RWPE2 (cell line): ENCODE measurements around the gene TBP.
A peak's percentile ranks its signal among the peaks of the same experiment; 100 is the strongest.

Experiments
- ATAC-seq: fragments of 200-7000 bp; cut with Tn5 transposase; 3 replicates; pipeline ENCODE4 v1.9.1; 2021; ENCODE audit warnings: low read depth
- DNase-seq: peaks from one replicate; pipeline ENCODE4 v3.0.0-alpha.2; 2020; ENCODE audit warnings: low spot score
- H3K27ac ChIP-seq: fragments of 450-650 bp; 2 replicates; pipeline ENCODE4 v1.5.1; 2017; ENCODE audit warnings: mild to moderate bottlenecking; ENCODE audit not compliant: poor library complexity, severe bottlenecking
- H3K27me3 ChIP-seq: fragments of 250-450 bp; sonication (Bioruptor Pico); 2 replicates; pipeline ENCODE4 v1.5.1; 2021; ENCODE audit warnings: mild to moderate bottlenecking, moderate library complexity; ENCODE audit not compliant: insufficient read depth, poor library complexity, severe bottlenecking
- H3K36me3 ChIP-seq: fragments of 250-450 bp; sonication (Bioruptor Pico); 2 replicates; pipeline ENCODE4 v1.5.1; 2020; ENCODE audit warnings: low read depth, mild to moderate bottlenecking, moderate library complexity
- H3K4me1 ChIP-seq: fragments of 250-450 bp; sonication (Bioruptor Pico); 2 replicates; pipeline ENCODE4 v1.5.1; 2021; ENCODE audit warnings: mild to moderate bottlenecking, moderate library complexity; ENCODE audit not compliant: insufficient read depth, poor library complexity, severe bottlenecking
- H3K4me3 ChIP-seq: fragments of 250-450 bp; sonication (Bioruptor Pico); 2 replicates; pipeline ENCODE4 v1.5.1; 2021; ENCODE audit warnings: mild to moderate bottlenecking, moderate library complexity; ENCODE audit not compliant: severe bottlenecking
- H3K9me3 ChIP-seq: fragments of 250-450 bp; sonication (Bioruptor Pico); 2 replicates; pipeline ENCODE4 v1.5.1; 2021; ENCODE audit warnings: mild to moderate bottlenecking, moderate library complexity; ENCODE audit not compliant: severe bottlenecking
- TF ChIP-seq, protein P1 (sequence below): fragments of 450-650 bp; IDR thresholded peaks from one replicate; pipeline ENCODE4 v1.5.1; 2017; ENCODE audit warnings: mild to moderate bottlenecking, moderate library complexity; ENCODE audit not compliant: poor library complexity, severe bottlenecking

Gene TBP

DNA sequence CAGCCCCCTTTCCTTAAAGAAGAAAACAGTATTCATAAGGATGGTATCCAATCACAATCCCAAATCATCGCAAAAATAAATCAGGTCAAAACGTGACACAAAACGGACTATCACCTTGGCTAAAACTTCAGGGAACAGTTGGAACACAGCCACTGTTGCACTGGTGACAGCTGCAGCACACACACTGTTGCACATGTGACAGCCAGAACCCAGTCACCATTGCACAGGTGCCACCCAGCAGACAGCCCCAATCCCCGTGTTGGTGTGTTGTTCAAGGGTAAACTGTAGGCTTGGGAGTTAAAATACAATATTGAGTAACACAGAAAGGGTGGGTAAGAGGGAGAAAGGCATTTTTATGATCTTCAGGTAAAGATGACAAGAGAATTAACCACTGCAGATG, 16.8 kb upstream of the TBP start:
- TF ChIP-seq, protein P1, sequence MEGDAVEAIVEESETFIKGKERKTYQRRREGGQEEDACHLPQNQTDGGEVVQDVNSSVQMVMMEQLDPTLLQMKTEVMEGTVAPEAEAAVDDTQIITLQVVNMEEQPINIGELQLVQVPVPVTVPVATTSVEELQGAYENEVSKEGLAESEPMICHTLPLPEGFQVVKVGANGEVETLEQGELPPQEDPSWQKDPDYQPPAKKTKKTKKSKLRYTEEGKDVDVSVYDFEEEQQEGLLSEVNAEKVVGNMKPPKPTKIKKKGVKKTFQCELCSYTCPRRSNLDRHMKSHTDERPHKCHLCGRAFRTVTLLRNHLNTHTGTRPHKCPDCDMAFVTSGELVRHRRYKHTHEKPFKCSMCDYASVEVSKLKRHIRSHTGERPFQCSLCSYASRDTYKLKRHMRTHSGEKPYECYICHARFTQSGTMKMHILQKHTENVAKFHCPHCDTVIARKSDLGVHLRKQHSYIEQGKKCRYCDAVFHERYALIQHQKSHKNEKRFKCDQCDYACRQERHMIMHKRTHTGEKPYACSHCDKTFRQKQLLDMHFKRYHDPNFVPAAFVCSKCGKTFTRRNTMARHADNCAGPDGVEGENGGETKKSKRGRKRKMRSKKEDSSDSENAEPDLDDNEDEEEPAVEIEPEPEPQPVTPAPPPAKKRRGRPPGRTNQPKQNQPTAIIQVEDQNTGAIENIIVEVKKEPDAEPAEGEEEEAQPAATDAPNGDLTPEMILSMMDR, result no peak
- no peak for DNase-seq
- Histone ChIP-seq H3K27me3 (no peaks in the 10 kb centered on the region), H3K36me3 (peaks cover 94% of the 10 kb centered on the region), H3K4me1 (no peaks in the 10 kb centered on the region), H3K4me3 (no peak overlapping the region), H3K27ac (no peak overlapping the region), H3K9me3 (no peaks in the 10 kb centered on the region)
- ATAC-seq, result no peak

- no peak for ATAC-seq
- H3K9me3 ChIP-seq, result no peaks in the 10 kb centered on the region
- DNase-seq, result no peak
- TF ChIP-seq, protein P1, result no peak
- H3K4me3 ChIP-seq, result no peak overlapping the region
- H3K4me1 ChIP-seq, result no peaks in the 10 kb centered on the region
- H3K27ac ChIP-seq, result no peak overlapping the region
- peaks cover 100% of the 10 kb centered on the region for H3K36me3 ChIP-seq
- H3K27me3 ChIP-seq, result no peaks in the 10 kb centered on the region
Measured at GRCh38 chr6:170542031-170542719, 12.0 kb upstream of the TBP start.

DNA sequence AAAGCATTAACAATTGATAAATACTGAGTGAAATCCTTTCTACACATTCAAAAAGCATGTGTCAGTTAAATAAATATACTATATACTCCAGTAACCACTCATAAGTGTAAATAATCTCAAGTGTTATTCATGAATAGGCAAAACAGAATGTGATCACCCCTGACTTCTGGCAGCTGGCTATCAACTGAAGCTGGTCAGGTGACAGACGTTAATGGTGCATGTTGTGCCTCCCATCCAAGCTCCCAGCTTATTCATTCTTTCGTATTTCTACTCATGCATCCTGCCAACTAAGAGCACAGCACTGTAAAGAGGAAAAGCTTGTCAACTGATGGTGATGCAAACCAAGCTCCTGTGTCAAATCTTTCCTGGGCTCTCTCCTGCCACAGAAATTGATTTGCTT, 8.8 kb upstream of the TBP start:
- Histone ChIP-seq H3K36me3 (peaks cover 100% of the 10 kb centered on the region), H3K9me3 (no peaks in the 10 kb centered on the region), H3K27me3 (no peaks in the 10 kb centered on the region), H3K27ac (no peak overlapping the region), H3K4me1 (no peaks in the 10 kb centered on the region), H3K4me3 (no peak overlapping the region)
- TF ChIP-seq, protein P1, result no peak
- no peak for ATAC-seq
- no peak for DNase-seq

DNA sequence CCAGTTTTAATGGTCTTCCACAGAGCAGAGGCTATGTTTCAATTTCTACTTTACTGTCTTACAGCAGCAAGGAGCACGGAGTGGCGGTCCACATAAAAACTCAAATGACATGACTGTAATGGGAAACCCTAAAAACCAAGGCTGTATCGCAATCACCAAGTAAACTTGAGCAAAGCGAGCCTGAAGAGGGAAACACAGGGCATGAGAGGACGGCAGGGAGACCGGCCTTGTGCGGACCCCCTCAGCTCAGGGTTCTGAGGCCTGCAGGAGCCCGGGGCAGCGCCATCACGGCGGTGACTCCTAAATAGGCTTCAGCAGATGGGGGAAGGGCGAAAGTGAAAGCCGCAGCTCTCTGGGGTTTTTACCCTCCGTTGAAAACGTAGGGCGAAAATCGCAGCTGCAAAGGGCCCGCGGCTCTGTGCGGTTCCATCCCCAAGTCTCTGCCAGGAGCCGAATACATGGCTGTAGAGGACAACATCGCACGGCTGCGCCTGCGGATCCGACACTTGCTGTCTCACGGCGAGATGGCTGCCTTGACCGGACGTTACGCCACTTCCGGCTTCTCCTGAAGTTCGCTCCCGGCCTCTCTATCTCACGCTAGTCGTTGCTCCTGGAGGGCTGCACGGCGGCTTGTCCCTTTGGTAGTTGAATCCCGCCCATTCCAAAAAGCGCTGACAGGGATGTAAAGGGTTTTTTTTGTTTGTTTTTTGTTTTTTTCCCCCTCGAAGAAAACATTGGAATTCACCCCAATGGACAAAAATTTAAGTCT, 1.2 kb upstream of the TBP start, which contains the start of gene PSMB1:
PSMB1 (minus strand) TSS at position 543 of the 769 bp plus-strand sequence; CDS start at position 478, 65 bp downstream.
- peak within 1 kb of the TSS; percentile 71 for H3K4me3 ChIP-seq
- TF ChIP-seq, protein P1, result no peak
- H3K9me3 ChIP-seq, result no peaks in the 10 kb centered on the region
- ATAC-seq, result peak; percentile 74
- H3K4me1 ChIP-seq, result peaks cover 11% of the 10 kb centered on the region
- DNase-seq, result peak; percentile 95
- H3K36me3 ChIP-seq, result peaks cover 56% of the 10 kb centered on the region
- peak within 1 kb of the TSS; percentile 52 for H3K27ac ChIP-seq
- H3K27me3 ChIP-seq, result no peaks in the 10 kb centered on the region
